Stomach smooth muscle (tissue), 2 donors: ENCODE measurements around the gene SLC7A7.
"Not testable (repeated sequence)": the region's sequence is repeated elsewhere in the genome, so short reads cannot be mapped to it uniquely, and the experiment has no call there.

Source experiments
- H3K27ac ChIP-seq: one replicate; pipeline ENCODE4 v1.7.0; 2013; ENCODE audit warnings: mild to moderate bottlenecking, low read length, inconsistent platforms
- H3K27me3 ChIP-seq, 2 donors: one replicate each; pipeline ENCODE4 v1.7.0; 2013; ENCODE audit warnings: low read length in 2 of 2; ENCODE audit not compliant: insufficient read depth in 2 of 2, control insufficient read depth in 1 of 2
- H3K36me3 ChIP-seq, 2 donors: one replicate each; pipeline ENCODE4 v1.7.0; 2013; ENCODE audit warnings: low read length in 2 of 2; ENCODE audit not compliant: control insufficient read depth in 2 of 2, insufficient read depth in 2 of 2
- H3K4me1 ChIP-seq: one replicate; pipeline ENCODE4 v1.7.0; 2013; ENCODE audit warnings: low read length; ENCODE audit not compliant: control insufficient read depth, insufficient read depth
- H3K4me3 ChIP-seq, 2 donors: one replicate each; pipeline ENCODE4 v1.7.0; 2013; ENCODE audit warnings: low read length in 2 of 2
- H3K9ac ChIP-seq, 2 donors: one replicate each; pipeline ENCODE4 v1.7.0; 2013; ENCODE audit warnings: low read length in 2 of 2, mild to moderate bottlenecking in 1 of 2
- H3K9me3 ChIP-seq, 2 donors: one replicate each; pipeline ENCODE4 v1.7.0; 2013; ENCODE audit warnings: low read length in 2 of 2; ENCODE audit not compliant: control insufficient read depth in 2 of 2
- donor health status: healthy.
- donor health status: Pancreatic carcinoma.

Gene SLC7A7

GRCh38 chr14:22814941-22815713, at the start of gene SLC7A7:
SLC7A7 (minus strand) TSS chr14:22815435; CDS start chr14:22813398, 2,037 bp downstream.
- Histone ChIP-seq H3K27ac (peak within 1 kb of the TSS; percentile 6), H3K27me3 (no peaks in the 10 kb centered on the region), H3K36me3 (no peaks in the 10 kb centered on the region), H3K9ac (no peak within 1 kb of the TSS), H3K4me1 (peaks cover 24% of the 10 kb centered on the region), H3K4me3 (peak within 1 kb of the TSS in 1 of 2 donors; percentile 22), H3K9me3 (no peaks in the 10 kb centered on the region)

GRCh38 chr14:22864979-22865378, 49.7 kb upstream of the SLC7A7 start:
- no peak overlapping the region for H3K27ac ChIP-seq
- peaks cover 4% of the 10 kb centered on the region for H3K4me1 ChIP-seq
- H3K4me3 ChIP-seq: no peak overlapping the region
- H3K9me3 ChIP-seq: no peaks in the 10 kb centered on the region
- no peak overlapping the region for H3K9ac ChIP-seq
- no peaks in the 10 kb centered on the region for H3K36me3 ChIP-seq
- H3K27me3 ChIP-seq: no peaks in the 10 kb centered on the region

GRCh38 chr14:22861651-22862050, 46.4 kb upstream of the SLC7A7 start:
- Histone ChIP-seq H3K36me3 (no peaks in the 10 kb centered on the region), H3K27ac (no peak overlapping the region), H3K27me3 (no peaks in the 10 kb centered on the region), H3K4me3 (no peak overlapping the region), H3K4me1 (no peaks in the 10 kb centered on the region), H3K9me3 (no peaks in the 10 kb centered on the region), H3K9ac (no peak overlapping the region)

- not testable (repeated sequence) for H3K9ac ChIP-seq, H3K9me3 ChIP-seq, H3K4me1 ChIP-seq, H3K27me3 ChIP-seq, H3K36me3 ChIP-seq, H3K4me3 ChIP-seq, H3K27ac ChIP-seq
These were observed 45.1 kb upstream of the SLC7A7 start for GRCh38 chr14:22860377-22860776.

- H3K9ac ChIP-seq: no peak overlapping the region
- no peaks in the 10 kb centered on the region for H3K9me3 ChIP-seq
- no peak overlapping the region for H3K4me3 ChIP-seq
- H3K4me1 ChIP-seq: peaks cover 13% of the 10 kb centered on the region
- no peak overlapping the region for H3K27ac ChIP-seq
- H3K27me3 ChIP-seq: no peaks in the 10 kb centered on the region
- no peaks in the 10 kb centered on the region for H3K36me3 ChIP-seq
These were observed 41.2 kb upstream of the SLC7A7 start for GRCh38 chr14:22856428-22856827.

- Histone ChIP-seq H3K27me3 (no peaks in the 10 kb centered on the region), H3K27ac (no peak overlapping the region), H3K9me3 (no peaks in the 10 kb centered on the region), H3K9ac (no peak overlapping the region), H3K4me1 (peaks cover 25% of the 10 kb centered on the region), H3K4me3 (no peak overlapping the region), H3K36me3 (no peaks in the 10 kb centered on the region)
These were observed 39.9 kb upstream of the SLC7A7 start for GRCh38 chr14:22854963-22855724.

- H3K27ac ChIP-seq, H3K9ac ChIP-seq, H3K27me3 ChIP-seq, H3K36me3 ChIP-seq, H3K4me3 ChIP-seq, H3K9me3 ChIP-seq: not testable (repeated sequence)
- H3K4me1 ChIP-seq: peaks cover 33% of the 10 kb centered on the region
These were observed 39.1 kb upstream of the SLC7A7 start for GRCh38 chr14:22854296-22854695.

- Histone ChIP-seq H3K4me3 (peak overlapping the region; percentile 79 to 88), H3K9ac (peak overlapping the region; percentile 68 to 73), H3K27ac (peak overlapping the region; percentile 31), H3K36me3 (no peaks in the 10 kb centered on the region), H3K9me3 (no peaks in the 10 kb centered on the region), H3K27me3 (no peaks in the 10 kb centered on the region), H3K4me1 (peaks cover 44% of the 10 kb centered on the region)
These were observed 37.9 kb upstream of the SLC7A7 start for GRCh38 chr14:22852940-22853767.

- Histone ChIP-seq H3K9me3 (no peaks in the 10 kb centered on the region), H3K4me1 (peaks cover 50% of the 10 kb centered on the region), H3K27me3 (no peaks in the 10 kb centered on the region), H3K36me3 (no peaks in the 10 kb centered on the region), H3K27ac (peak overlapping the region; percentile 31), H3K9ac (no peak overlapping the region), H3K4me3 (peak overlapping the region; percentile 79 to 88)
These were observed 37.3 kb upstream of the SLC7A7 start for GRCh38 chr14:22852599-22852939.

- H3K27ac ChIP-seq, H3K36me3 ChIP-seq, H3K9me3 ChIP-seq, H3K27me3 ChIP-seq, H3K9ac ChIP-seq: not testable (repeated sequence)
- Histone ChIP-seq H3K4me1 (peaks cover 51% of the 10 kb centered on the region), H3K4me3 (peak overlapping the region in 1 of 2 donors; percentile 79)
These were observed 36.9 kb upstream of the SLC7A7 start for GRCh38 chr14:22852178-22852577.
